HG03097 (cell line): ENCODE results near the gene ZNF548.
A peak's percentile ranks its signal among the peaks of the same experiment; 100 is the strongest.
"Not testable (repeated sequence)": the region's sequence is repeated elsewhere in the genome, so short reads cannot be mapped to it uniquely, and the experiment has no call there.

Experiments
- ATAC-seq: cut with Tn5 transposase; IDR thresholded peaks from one replicate; pipeline ENCODE4 v1.9.1; 2021; ENCODE audit not compliant: unreplicated experiment, low FRiP score

Gene ZNF548

DNA sequence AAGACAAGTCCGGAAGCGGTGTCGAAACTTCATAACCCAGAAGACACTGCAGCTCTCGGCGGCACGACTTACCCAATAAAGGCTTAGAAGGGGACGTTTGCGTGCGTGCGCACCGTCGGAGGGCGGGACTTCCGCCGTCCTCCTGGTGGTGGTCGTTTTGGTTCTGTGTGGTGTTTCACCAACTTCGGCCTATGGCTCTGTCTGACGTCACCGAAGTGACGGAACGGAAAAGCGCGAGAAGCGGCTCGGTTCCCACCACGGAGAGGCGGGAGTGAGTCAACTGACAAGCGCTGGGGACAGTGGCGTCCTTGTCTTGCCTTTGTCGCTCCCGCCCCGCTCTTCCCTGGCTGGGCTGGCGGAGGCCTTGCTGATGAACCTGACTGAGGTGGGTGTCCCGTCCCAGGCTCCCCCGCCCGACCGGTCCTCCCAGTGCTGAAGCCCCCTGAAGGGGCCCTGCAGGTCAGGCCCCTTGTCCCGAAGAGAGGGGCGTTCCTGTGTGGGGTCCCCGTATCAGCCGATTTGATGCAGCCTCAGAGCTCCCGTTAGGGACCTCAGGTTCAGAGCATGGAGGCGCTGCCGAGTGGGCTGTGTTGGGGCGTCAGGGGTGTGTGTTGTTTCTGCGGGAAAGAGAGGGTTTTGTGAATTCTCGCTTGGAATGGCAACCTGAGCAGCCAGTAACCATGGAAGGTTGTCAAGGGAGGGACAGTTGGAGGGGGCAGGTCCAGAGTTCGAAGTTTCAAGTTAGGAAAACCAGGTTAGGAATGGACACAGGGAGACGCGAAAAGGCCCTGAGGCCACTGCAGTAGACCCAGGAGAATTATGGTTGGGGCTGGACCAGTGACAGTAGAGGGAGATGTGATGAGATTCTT is at the start of gene ZNF548:
Gene ZNF548 (plus strand): TSS at position 125 of the 869 bp plus-strand sequence. CDS start 246 bp downstream, at position 371.
- ATAC-seq = peak; percentile 98

DNA sequence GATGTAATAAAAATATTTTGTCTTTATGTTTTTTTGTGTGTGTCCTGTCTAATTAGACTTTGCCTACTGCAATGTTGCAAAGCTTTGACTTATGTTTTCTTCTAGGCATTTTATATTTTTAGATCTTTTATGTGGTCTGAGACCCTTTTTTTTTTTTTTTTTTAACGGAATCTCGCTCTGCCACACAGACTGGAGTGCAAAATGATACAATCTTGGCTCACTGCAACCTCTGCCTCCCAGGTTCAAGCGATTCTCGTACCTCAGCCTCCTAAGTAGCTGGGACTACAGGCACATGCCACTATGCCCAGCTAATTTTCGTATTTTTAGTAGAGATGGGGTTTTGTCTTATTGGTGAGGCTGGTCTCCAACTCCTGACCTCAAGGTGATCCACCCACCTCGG is 47.1 kb upstream of the ZNF548 start:
- ATAC-seq = no peak

DNA sequence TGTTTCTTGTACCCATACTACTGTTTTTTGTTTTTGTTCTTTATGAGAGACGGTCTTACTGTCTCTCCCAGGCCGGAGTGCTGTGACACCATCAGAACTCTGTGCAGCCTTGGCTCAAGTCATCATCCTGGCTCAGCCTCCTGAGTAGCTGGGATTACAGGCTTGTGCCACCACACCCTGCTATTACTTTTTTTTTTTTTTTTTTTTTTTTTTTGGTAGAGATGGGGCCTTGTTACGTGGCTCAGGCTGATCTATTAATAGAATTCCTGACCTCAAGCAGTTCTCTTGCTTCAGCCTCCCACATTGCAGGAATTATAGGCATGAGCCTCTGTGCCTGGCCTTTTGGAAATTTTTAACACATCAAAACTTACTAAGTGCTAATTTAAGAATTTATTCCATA is 41.5 kb upstream of the ZNF548 start:
- no peak for ATAC-seq

DNA sequence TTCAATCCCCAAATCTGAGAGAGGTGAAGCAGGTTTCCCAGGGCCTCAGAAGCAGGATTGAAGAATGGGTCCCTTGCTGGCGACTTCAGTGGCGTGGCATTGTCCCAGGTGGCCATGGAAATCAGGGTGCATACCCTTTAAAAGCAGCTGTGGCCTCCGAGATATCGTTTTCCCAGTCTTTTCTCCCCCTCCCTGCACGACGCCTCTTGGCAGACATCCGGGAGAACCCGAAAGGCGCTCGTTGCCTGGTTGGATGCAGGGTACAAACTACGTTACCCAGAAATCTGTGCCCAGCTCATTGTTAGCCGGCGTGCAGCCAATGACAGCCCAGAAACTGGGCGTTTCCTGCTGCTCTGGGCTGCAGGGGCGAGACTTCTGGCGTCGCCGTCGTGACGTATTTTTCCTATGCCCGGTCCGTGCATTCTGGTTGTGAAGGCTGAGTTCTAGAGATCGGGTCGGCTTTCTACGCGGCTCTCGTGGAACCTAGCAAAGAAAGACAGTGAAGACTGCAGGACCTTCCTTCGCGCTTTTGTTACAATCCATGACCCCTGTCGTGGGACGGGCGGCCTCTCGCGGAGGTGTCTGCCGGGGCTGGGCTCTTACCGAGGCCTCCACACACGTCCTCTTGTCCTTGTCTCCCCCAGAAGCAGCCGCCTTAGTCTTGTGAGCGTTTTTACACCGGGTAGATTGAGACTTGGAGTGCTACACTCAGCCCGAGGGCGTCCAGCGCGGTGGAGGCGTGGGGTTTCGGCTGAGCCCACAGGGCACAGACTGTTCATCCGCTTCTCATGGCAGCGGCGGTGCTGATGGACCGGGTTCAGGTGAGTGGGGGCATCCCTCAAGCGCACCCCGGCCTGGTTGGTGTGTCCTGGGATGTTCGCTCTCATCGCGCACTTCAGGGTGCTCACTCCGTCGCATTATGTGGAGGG is 38.5 kb upstream of the ZNF548 start, which contains the start of gene ZNF304:
Gene ZNF304 (plus strand): TSS at position 395 of the 929 bp plus-strand sequence. CDS start 394 bp downstream, at position 789.
- peak; percentile 98 for ATAC-seq

DNA sequence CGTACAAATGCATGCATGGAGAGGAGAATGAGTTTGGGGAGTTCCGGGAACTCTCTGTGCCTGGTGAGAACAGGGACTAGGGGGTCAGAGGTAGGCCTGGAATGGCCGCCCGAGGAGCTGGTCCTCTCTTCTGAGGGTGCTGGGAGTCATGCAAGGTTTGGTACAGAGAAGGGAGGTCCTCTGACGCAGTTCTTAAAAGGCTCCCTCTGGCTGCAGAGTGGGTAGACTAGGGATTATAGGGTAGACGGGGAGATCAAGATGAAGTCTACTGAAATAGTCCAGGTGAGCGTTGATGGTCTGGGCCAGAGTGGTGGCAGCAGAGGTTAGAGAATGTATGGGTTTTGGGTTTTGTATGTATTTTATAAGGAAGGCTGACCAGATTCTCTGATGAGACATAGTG is 37.8 kb upstream of the ZNF548 start:
- ATAC-seq = no peak

DNA sequence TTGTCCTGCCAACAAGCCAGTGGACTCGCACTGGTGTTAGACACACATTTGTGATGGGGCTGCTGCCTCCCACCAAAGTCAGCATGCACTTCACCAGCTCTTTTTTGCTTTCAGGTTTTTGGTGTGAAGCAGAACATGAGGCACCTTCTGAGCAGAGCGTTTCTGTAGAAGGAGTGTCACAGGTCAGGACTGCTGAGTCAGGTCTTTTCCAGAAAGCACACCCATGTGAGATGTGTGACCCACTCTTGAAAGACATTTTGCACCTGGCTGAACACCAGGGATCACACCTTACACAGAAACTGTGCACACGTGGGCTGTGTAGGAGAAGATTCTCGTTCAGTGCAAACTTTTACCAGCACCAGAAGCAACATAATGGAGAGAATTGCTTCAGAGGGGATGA is 33.7 kb upstream of the ZNF548 start:
- ATAC-seq = no peak

DNA sequence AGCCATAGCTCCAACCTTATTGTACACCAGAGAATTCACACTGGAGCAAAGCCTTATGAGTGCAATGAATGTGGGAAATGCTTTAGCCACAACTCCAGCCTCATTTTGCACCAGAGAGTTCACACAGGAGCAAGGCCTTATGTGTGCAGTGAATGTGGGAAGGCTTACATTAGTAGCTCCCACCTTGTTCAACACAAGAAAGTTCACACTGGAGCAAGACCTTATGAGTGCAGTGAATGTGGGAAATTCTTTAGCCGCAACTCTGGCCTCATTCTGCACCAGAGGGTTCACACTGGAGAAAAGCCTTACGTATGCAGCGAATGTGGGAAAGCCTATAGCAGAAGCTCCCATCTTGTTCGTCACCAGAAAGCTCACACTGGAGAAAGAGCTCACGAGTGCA is 32.2 kb upstream of the ZNF548 start:
- ATAC-seq = no peak

DNA sequence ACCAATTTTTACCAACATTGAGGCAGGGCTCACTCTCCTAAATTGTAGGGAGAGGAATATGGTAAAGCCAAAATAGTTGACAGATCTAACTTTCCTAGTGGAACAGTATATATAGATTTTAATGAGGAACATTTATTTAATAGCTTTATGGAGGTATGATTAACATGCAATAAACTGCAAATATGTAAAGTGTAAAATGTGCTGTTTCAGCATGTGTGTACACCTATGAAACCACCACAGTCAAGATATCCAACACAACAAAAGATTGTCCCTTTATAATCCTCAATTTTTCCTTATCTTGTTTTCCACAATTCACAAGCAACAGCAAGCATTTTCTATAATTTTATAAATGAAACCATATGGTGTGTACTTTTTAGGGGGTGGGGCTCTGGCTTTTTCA is 30.4 kb upstream of the ZNF548 start:
- ATAC-seq = no peak

DNA sequence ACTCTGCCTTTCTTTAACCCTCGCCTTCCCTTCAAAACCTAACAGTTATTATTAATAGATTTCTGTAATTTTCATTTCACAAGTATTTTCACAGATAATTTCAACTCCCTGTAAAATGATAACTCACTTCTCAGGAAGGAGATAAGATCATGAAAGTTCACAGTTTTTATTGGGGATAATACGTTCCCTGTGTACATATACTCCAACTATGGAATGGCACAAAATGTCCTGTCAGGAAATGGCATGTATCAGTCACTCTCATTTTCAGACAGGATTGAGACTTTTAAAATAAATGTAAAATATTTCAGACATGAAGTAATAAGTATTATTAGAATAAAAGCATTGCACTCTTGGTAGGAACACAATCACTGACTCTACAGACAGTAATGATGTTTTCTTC is 27.2 kb upstream of the ZNF548 start:
- no peak for ATAC-seq

DNA sequence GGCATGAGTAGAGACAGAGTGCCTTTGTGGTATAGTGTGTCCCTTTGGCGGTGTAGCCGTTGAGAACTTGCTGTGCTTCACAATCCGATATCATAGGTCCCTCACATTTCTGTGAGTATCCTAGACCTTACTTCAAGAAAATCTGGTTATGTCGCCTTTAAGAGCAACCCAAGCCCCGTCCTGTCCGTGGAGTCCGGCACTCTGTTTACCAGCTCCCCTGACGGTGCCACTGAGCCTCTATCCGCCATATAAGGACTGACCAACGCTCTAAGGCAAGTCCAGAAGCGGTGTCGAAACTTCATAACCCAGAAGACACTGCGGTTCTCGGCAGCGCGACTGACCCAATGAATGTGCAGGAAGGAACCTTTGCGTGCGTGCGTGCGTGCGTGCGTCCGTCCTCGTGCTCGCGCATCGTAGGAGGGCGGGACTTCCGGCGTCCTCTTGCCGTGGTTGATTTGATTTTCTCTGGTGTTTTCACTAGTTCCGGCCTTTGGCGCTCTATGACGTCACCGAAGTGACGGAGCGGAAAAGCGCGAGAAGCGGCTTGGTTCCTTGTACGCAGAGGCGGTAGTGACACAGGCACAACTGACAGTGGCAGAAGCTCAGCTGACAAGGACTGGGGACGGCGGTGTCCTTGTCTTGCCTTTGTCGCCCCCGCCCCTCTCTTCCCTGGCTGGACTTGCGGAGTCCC is 26.5 kb upstream of the ZNF548 start, which contains the start of the genes TRAPPC2B and ZNF547:
Gene TRAPPC2B (plus strand): TSS at position 555 of the 691 bp plus-strand sequence. CDS start 1,283 bp downstream, outside the sequence.
Gene ZNF547 (plus strand): TSS at position 555 of the 691 bp plus-strand sequence. CDS start 5,005 bp downstream, outside the sequence.
- peak; percentile 93 for ATAC-seq

DNA sequence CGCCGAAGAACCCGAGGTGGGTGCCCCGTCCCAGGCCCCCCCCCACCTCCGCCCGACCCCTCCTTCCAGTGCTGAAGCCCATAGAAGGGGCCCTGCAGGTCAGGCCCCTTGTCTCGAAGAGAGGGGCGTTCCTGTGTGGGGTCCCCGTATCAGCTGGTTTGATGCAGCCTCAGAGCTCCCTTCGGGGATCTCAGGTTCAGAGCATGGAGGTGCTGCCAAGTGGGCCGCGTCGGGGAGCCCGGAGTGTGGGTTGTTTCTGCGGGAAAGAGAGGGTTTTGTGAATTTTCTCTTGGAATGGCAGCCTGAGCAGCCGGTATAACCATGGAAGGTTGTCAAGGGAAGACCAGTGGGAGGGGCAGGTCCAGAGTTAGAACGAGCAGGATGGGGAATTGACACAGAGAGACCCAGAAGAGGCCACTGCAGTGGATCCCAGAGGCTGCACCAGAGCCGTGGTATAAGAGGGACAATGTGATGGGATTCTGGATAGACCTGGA is 25.9 kb upstream of the ZNF548 start:
- ATAC-seq = peak; percentile 11

DNA sequence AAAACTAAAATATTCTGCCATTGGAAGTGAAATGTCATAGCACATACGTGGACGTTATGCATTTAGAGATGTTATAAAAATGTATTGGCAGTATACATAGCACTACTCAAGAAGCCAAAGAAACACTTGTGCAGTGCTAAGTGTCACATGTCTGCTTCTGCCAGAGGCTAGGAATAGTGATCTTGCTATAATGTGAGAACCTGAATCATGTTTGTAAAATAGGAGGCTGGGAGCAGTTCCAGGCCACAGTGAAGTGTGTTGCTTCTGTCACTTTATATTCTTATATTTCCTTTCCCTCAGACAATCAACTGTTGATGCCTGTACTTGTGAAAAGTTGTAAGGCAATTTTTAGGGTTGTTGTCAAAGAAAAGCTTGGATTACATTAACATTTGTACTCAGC is 22.9 kb upstream of the ZNF548 start:
- no peak for ATAC-seq

DNA sequence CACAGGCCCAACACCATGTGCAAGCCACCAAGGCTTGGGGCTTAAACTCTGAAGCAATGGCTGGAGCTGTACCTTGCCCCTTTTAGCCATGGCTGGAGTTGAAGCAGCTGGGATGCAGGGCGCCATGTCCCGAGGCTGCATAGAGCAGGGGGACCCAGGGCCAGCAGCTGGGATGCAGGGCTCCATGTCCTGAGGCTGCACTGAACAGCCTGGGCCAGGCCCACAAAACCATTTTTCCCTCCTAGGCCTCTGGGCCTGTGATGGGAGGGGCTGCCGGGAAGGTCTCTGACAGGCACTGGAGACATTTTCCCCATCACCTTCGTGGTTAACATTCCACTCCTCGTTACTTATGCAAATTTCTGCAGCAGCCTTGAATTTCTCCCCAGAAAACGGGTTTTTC is 15.5 kb upstream of the ZNF548 start:
- no peak for ATAC-seq

DNA sequence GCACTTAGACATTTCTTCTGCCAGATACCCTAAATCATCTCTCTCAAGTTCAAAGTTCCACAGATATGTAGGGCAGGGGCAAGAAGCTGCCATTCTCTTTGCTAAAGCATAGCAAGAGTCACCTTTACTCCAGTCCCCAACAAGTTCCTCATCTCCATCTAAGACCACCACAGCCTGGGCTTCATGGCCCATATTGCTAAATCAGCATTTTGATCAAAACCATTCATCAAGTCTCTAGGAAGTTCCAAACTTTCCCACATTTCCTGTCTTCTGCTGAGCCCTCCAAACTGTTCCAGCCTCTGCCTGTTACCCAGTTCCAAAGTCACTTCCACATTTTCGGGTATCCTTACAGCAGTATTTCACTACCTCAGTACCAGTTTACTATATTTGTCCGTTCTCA is 15.0 kb upstream of the ZNF548 start:
- not testable (repeated sequence) for ATAC-seq

DNA sequence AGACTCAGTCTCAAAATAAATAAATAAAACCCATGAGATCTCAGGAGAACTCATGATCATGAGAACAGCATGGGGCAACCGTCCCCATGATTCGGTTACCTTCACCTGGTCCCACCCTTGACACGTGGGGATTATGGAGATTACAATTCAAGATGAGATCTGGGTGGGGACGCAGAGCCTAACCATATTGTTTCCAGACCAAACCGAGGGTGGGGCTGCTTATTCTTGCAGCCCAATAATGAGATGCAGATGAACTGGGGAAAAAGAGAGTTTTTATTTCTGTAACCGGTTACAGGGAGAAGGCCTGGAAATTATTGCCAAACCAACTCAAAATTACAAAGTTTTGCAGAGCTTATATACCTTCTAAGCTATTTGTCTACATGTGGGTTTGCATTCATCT is 13.5 kb upstream of the ZNF548 start:
- no peak for ATAC-seq

DNA sequence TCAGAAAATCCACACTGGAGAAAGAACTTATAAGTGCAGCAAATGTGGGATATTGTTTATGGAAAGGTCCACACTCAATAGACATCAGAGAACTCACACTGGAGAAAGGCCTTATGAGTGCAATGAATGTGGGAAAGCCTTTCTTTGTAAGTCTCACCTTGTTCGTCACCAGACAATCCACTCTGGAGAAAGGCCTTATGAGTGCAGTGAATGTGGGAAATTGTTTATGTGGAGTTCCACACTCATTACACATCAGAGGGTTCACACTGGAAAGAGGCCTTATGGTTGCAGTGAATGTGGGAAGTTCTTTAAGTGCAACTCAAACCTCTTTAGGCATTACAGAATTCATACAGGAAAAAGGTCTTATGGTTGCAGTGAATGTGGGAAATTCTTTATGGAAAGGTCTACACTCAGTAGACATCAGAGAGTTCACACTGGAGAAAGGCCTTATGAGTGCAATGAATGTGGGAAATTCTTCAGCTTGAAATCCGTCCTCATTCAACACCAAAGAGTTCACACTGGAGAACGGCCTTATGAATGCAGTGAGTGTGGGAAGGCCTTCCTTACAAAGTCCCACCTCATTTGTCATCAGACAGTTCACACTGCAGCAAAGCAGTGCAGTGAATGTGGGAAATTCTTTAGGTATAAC is 12.0 kb upstream of the ZNF548 start:
- no peak for ATAC-seq

DNA sequence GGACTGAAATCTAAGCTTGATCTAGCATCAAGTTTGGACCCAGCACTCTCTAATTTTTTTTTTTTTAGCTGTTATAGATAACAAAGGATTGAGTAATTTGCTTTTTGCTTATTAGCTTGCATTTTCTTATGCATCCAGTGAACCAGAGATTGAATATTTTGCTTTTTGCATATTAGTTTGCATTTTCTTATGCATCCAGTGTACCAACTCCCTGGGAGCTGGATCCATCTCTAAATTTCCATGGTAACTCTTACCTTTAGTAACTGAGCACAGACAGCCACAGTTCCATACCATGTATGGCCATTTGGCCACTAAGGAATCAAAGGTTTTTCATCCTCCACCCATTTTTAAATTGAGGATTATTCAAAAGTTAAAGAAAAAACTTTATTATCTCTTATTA is 8.7 kb upstream of the ZNF548 start:
- no peak for ATAC-seq

DNA sequence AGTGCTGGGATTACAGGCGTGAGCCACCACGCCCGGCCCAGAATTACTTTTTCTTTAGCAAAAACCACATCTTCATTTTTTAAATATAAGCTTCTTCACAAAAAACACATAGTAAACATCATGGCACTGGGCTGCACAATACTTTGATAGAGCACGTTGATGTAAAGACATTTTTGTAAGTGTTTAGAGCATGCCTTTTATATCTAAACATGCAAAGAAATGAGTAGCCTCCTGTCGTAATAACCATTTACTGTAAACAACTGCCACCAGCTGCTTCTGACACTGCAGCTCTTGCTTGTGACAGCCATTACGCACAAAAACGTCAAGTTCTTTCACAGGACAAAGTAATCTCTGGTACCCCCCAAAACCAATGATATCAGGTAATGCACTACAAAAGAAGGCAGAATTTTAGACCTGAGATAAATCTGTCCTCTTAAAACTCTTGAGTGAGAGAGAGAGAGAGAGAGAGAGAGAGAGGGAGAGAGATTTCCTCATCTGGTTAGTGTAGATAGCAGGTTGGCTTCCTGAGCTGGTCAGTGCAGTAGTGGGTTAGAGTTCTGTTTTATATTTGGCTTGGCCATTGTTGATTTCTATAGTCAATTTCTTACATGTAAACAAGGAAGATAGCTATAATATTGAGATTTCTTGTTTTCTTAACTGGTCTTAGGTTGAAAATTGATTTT is 6.7 kb upstream of the ZNF548 start:
- ATAC-seq = no peak

DNA sequence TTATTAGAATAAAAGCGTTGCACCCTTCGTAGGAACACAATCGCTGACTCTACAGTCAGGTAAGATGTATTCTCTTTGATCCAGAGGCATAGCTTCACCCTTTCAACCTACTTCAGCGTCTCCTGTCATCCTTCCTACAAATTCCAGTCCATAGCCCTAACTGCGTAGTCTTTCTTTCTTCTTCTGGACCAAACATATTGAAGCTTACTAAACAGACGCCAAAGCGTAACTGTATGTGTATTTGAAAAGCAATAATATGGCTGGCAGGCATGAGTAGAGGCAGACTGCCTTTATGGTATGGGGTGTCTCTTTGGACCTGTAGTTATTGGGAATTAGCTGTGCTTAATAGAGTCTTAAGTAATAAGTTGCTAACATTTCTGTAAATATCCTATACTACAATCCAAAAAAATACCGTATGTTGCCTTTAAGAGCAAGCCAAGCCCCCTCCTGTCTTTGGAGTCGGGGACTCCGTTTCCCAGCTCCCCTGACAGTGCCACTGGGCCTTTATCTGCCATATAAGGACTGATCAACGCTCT is 392 bp upstream of the ZNF548 start:
- no peak for ATAC-seq
